Globus pallidus (tissue), 1 donor: Measurements from ENCODE around the gene MBLAC1.

Source experiments
- DNase-seq: peaks from one replicate; pipeline ENCODE4 v3.0.0-alpha.2; 2015; ENCODE audit warnings: low spot score

MBLAC1 gene

GRCh38 chr7:100171087-100171681, 44.4 kb downstream of the MBLAC1 start:
- DNase-seq: no peak

GRCh38 chr7:100171840-100172239, 45.1 kb downstream of the MBLAC1 start:
- no peak for DNase-seq

GRCh38 chr7:100173806-100174495, 47.2 kb downstream of the MBLAC1 start:
- no peak for DNase-seq

- no peak for DNase-seq
Observed at GRCh38 chr7:100174582-100174981, 47.8 kb downstream of the MBLAC1 start.

GRCh38 chr7:100175296-100175935, 48.6 kb downstream of the MBLAC1 start:
- no peak for DNase-seq

- no peak for DNase-seq
Observed at GRCh38 chr7:100176096-100177044, 49.6 kb downstream of the MBLAC1 start.

- peak; percentile 93 for DNase-seq
Observed at GRCh38 chr7:100177045-100178001, 50.6 kb downstream of the MBLAC1 start, which contains the start of the genes GPC2 and STAG3. Gene GPC2, minus strand, starts transcription at chr7:100177381. Its CDS starts 182 bp downstream, at chr7:100177199. Gene STAG3, plus strand, starts transcription at chr7:100177918. Its CDS starts 2,639 bp downstream, at chr7:100180557.
